Measurements from ENCODE around the gene MTIF3. TPM values are rescaled to one million over a fixed set of nuclear protein-coding genes. Genes with fewer than 3 reads are reported as not detected.

The MTIF3 gene
- total RNA-seq, 1 experiment from 2014 or later, result 21.5 TPM

DNA sequence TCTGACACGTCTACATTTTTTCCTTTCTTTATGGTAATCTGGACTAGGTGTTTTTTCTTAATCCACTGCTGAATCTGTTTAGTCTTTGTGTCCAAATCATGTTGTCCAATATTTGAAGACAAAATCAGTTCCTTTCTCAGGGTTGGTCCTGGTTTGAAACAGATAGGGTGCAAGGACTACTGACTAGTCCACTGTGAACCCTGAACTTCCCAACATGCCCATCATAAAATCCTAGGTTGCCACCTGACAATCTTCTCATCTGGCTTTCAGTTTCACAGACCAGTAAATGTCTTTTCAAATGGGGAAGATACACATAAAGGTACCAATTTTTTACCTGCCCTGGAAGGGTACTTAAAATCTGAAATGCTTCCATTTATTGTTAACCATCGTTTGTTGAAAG is 13.2 kb downstream of the MTIF3 start:
- no peak overlapping the region for H3K27ac Mint-ChIP-seq (ENCODE audit: unreplicated experiment)
- BruUV-seq (replicated peaks), result no TSS peak
- CTCF ChIA-PET, result no interaction called here
- H3K36me3 Mint-ChIP-seq (ENCODE audit: insufficient read depth, unreplicated experiment), result peaks cover 11% of the 10 kb centered on the region
- H3K4me1 Mint-ChIP-seq (ENCODE audit: low read depth, unreplicated experiment), result peaks cover 6% of the 10 kb centered on the region
- H3K27me3 Mint-ChIP-seq (ENCODE audit: unreplicated experiment), result no peaks in the 10 kb centered on the region
- intact Hi-C loops (cut with micrococcal nuclease; ENCODE audit: unreplicated experiment), result no loop called here
- no peaks in the 10 kb centered on the region for H3K9me3 Mint-ChIP-seq (ENCODE audit: low read depth, unreplicated experiment)
- no peak for DNase-seq
- TF ChIP-seq, protein P1, sequence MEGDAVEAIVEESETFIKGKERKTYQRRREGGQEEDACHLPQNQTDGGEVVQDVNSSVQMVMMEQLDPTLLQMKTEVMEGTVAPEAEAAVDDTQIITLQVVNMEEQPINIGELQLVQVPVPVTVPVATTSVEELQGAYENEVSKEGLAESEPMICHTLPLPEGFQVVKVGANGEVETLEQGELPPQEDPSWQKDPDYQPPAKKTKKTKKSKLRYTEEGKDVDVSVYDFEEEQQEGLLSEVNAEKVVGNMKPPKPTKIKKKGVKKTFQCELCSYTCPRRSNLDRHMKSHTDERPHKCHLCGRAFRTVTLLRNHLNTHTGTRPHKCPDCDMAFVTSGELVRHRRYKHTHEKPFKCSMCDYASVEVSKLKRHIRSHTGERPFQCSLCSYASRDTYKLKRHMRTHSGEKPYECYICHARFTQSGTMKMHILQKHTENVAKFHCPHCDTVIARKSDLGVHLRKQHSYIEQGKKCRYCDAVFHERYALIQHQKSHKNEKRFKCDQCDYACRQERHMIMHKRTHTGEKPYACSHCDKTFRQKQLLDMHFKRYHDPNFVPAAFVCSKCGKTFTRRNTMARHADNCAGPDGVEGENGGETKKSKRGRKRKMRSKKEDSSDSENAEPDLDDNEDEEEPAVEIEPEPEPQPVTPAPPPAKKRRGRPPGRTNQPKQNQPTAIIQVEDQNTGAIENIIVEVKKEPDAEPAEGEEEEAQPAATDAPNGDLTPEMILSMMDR (IDR thresholded peaks at IDR 0.05; ENCODE audit: unreplicated experiment), result no peak
- H3K4me3 Mint-ChIP-seq (ENCODE audit: low read depth, unreplicated experiment), result no peak overlapping the region

DNA sequence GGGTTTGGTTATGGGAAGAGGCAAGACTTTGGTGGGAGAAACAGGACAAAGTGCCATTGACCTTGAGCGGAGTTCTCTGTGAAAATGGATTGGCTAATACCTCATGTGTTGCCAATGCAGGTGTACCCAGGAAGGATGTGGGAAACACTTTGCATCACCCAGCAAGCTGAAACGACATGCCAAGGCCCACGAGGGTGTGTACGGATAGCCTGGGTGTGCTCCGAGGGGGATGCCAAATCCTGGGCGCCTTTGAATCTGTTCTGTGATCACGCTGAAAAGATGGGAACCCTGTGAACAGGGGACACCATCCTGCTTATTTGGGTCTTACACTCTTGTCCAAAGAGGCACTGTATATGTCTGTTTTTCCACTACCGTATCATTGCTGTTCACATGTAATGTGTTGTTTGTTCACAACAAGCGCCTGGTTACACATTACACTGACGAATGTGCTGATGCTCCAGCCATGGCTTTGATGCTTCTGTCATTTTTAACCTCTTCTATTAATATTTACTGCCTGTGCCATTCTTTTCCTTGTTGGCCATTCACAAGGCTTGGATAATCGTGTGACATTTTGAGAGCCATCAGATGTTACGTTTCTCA is 17.7 kb downstream of the MTIF3 start:
- CTCF ChIA-PET, result interaction anchor here (0.6 kb wide), 1 partner anchor 1467 kb away, joined by 6 read pairs; no protein-coding TSS in a partner anchor

DNA sequence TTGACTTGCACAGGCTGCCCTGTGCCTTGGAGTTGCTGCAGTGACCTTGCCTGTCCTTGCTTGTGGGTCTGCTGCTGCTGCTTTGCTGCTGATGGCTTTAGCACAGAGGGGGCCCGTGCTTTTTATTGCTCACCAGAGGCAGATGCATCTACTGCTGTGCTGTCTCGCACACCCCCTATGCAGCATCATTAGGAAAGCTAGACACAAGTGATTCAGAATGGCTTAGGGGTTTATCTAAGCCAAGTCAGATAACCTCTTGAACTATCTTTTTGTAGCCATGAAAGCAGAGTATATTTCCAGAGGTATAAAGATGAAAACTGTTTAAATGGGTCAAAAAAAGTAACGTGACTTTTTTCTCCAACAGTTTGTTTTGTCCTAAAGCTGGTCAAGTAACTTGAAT is 18.2 kb downstream of the MTIF3 start:
- no peaks in the 10 kb centered on the region for H3K9me3 Mint-ChIP-seq (ENCODE audit: low read depth, unreplicated experiment)
- no TSS peak for BruUV-seq (replicated peaks)
- intact Hi-C loops (cut with micrococcal nuclease; ENCODE audit: unreplicated experiment), result no loop called here
- CTCF ChIA-PET, result interaction anchor here (0.6 kb wide), 1 partner anchor 1466 kb away, joined by 6 read pairs; no protein-coding TSS in a partner anchor
- H3K4me3 Mint-ChIP-seq (ENCODE audit: low read depth, unreplicated experiment), result no peak overlapping the region
- no peaks in the 10 kb centered on the region for H3K27me3 Mint-ChIP-seq (ENCODE audit: unreplicated experiment)
- no peak overlapping the region for H3K27ac Mint-ChIP-seq (ENCODE audit: unreplicated experiment)
- peaks cover 17% of the 10 kb centered on the region for H3K36me3 Mint-ChIP-seq (ENCODE audit: insufficient read depth, unreplicated experiment)
- TF ChIP-seq, protein P1 (IDR thresholded peaks at IDR 0.05; ENCODE audit: unreplicated experiment), result no peak
- no peak for DNase-seq
- H3K4me1 Mint-ChIP-seq (ENCODE audit: low read depth, unreplicated experiment), result peaks cover 8% of the 10 kb centered on the region

More for the DNA sequence above, 17.7 kb downstream of the MTIF3 start:
- no peak overlapping the region for H3K4me3 Mint-ChIP-seq (ENCODE audit: low read depth, unreplicated experiment)
- intact Hi-C loops (cut with micrococcal nuclease; ENCODE audit: unreplicated experiment), result no loop called here
- H3K36me3 Mint-ChIP-seq (ENCODE audit: insufficient read depth, unreplicated experiment), result peaks cover 15% of the 10 kb centered on the region
- TF ChIP-seq, protein P1 (IDR thresholded peaks at IDR 0.05; ENCODE audit: unreplicated experiment), result no peak
- no TSS peak for BruUV-seq (replicated peaks)
- no peak for DNase-seq
- H3K9me3 Mint-ChIP-seq (ENCODE audit: low read depth, unreplicated experiment), result no peaks in the 10 kb centered on the region
- peaks cover 5% of the 10 kb centered on the region for H3K4me1 Mint-ChIP-seq (ENCODE audit: low read depth, unreplicated experiment)
- H3K27ac Mint-ChIP-seq (ENCODE audit: unreplicated experiment), result no peak overlapping the region
- H3K27me3 Mint-ChIP-seq (ENCODE audit: unreplicated experiment), result no peaks in the 10 kb centered on the region

DNA sequence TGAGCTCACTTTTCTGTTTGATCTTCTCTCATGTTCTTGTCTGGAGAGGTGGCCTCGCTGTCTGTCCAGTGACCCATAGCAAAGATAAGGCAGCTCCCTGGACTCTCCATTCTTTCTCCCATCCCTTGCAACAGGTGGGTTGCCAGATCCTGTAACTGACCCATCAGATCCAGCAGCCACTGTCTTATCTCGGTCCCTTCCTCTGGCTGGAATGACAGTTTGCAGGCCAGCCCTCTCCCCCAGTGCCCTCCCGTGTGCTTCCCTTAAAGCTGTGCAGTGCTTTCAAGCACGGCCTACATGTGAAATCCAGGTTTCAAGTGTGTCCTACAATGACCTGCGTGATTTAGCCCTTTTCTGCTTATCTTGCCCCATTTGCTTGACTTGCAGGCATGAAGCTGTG is 22.2 kb downstream of the MTIF3 start:
- H3K9me3 Mint-ChIP-seq (ENCODE audit: low read depth, unreplicated experiment), result no peaks in the 10 kb centered on the region
- TF ChIP-seq, protein P1 (IDR thresholded peaks at IDR 0.05; ENCODE audit: unreplicated experiment), result no peak
- CTCF ChIA-PET, result no interaction called here
- H3K4me3 Mint-ChIP-seq (ENCODE audit: low read depth, unreplicated experiment), result peak overlapping the region; percentile 37
- no peak overlapping the region for H3K27ac Mint-ChIP-seq (ENCODE audit: unreplicated experiment)
- no peak for DNase-seq
- H3K36me3 Mint-ChIP-seq (ENCODE audit: insufficient read depth, unreplicated experiment), result peaks cover 37% of the 10 kb centered on the region
- no peaks in the 10 kb centered on the region for H3K27me3 Mint-ChIP-seq (ENCODE audit: unreplicated experiment)
- BruUV-seq (replicated peaks), result no TSS peak
- intact Hi-C loops (cut with micrococcal nuclease; ENCODE audit: unreplicated experiment), result no loop called here
- H3K4me1 Mint-ChIP-seq (ENCODE audit: low read depth, unreplicated experiment), result peaks cover 31% of the 10 kb centered on the region
